GM23338 (cell line): Measurements from ENCODE around the gene NT5DC3. TPM values are rescaled to one million over a fixed set of nuclear protein-coding genes. Genes with fewer than 3 reads are reported as not detected.

Experiments used
- ATAC-seq: fragments of 200-7000 bp; cut with Tn5 transposase; 3 replicates; pipeline ENCODE4 v1.9.1; 2020
- DNase-seq: peaks from one replicate; pipeline ENCODE4 v3.0.0-alpha.2; 2015; ENCODE audit warnings: low spot score
- H2AFZ ChIP-seq: fragments of 200-600 bp; sonication (generic); 2 replicates; pipeline ENCODE4 v1.8.0; 2016; ENCODE audit warnings: antibody characterized with exemption, mild to moderate bottlenecking, moderate library complexity
- H3F3A ChIP-seq: fragments of 200-600 bp; sonication (generic); replicated peaks from 2 replicates; pipeline ENCODE4 v1.8.0; 2017; ENCODE audit warnings: antibody characterized with exemption, mixed run types, low read depth
- H3K27ac ChIP-seq: fragments of 200-600 bp; sonication (generic); 2 replicates; pipeline ENCODE4 v1.6.1; 2016; ENCODE audit warnings: low read depth
- H3K27me3 ChIP-seq: fragments of 200-600 bp; sonication (generic); 2 replicates; pipeline ENCODE4 v1.8.0; 2016; ENCODE audit warnings: mild to moderate bottlenecking, mixed run types, moderate library complexity; ENCODE audit not compliant: insufficient read depth
- H3K36me3 ChIP-seq: fragments of 200-600 bp; sonication (generic); 2 replicates; pipeline ENCODE4 v1.8.0; 2016; ENCODE audit warnings: mild to moderate bottlenecking; ENCODE audit not compliant: insufficient read depth
- H3K4me1 ChIP-seq: fragments of 200-600 bp; sonication (generic); 2 replicates; pipeline ENCODE4 v1.8.0; 2016; ENCODE audit warnings: mild to moderate bottlenecking, moderate library complexity; ENCODE audit not compliant: insufficient read depth
- H3K4me2 ChIP-seq: fragments of 200-600 bp; sonication (generic); 2 replicates; pipeline ENCODE4 v1.7.1; 2017; ENCODE audit warnings: mixed run types
- H3K4me3 ChIP-seq: fragments of 200-600 bp; sonication (generic); 2 replicates; pipeline ENCODE4 v1.6.1; 2016; ENCODE audit warnings: mixed run types
- H3K79me2 ChIP-seq: fragments of 200-600 bp; sonication (generic); replicated peaks from 2 replicates; pipeline ENCODE4 v1.8.0; 2017; ENCODE audit warnings: mild to moderate bottlenecking; ENCODE audit not compliant: insufficient read depth
- H3K9me2 ChIP-seq: fragments of 200-600 bp; sonication (generic); 2 replicates; pipeline ENCODE4 v1.8.0; 2017; ENCODE audit not compliant: insufficient read depth
- H4K20me1 ChIP-seq: fragments of 200-600 bp; sonication (generic); replicated peaks from 2 replicates; pipeline ENCODE4 v1.8.0; 2017; ENCODE audit warnings: mild to moderate bottlenecking; ENCODE audit not compliant: insufficient read depth
- H3K27ac Mint-ChIP-seq: 2 replicates; pipeline ENCODE4 v1.8.0; 2020; ENCODE audit warnings: inconsistent platforms, mild to moderate bottlenecking, moderate library complexity, mixed read lengths
- H3K27me3 Mint-ChIP-seq: 3 replicates; pipeline ENCODE4 v1.8.0; 2022; ENCODE audit warnings: low read depth, mild to moderate bottlenecking, moderate library complexity, mixed read lengths, inconsistent platforms; ENCODE audit not compliant: insufficient read depth, poor library complexity
- H3K36me3 Mint-ChIP-seq: 3 replicates; pipeline ENCODE4 v1.8.0; 2021; ENCODE audit warnings: low read depth, mild to moderate bottlenecking, inconsistent platforms, moderate library complexity, mixed read lengths
- H3K4me1 Mint-ChIP-seq: 3 replicates; pipeline ENCODE4 v1.8.0; 2020; ENCODE audit warnings: mild to moderate bottlenecking, inconsistent platforms, mixed read lengths
- H3K4me3 Mint-ChIP-seq: 3 replicates; pipeline ENCODE4 v1.8.0; 2021; ENCODE audit warnings: moderate library complexity, mild to moderate bottlenecking, inconsistent platforms, mixed read lengths
- H3K9me3 Mint-ChIP-seq: 3 replicates; pipeline ENCODE4 v1.8.0; 2020; ENCODE audit warnings: moderate library complexity, mild to moderate bottlenecking, inconsistent platforms, mixed read lengths
- CREB1 ChIP-seq: fragments of 250-450 bp; sonication (Bioruptor Pico); IDR thresholded peaks from 2 replicates; pipeline ENCODE4 v1.5.0; 2020; ENCODE audit warnings: low read depth, mild to moderate bottlenecking, moderate library complexity
- EZH2 ChIP-seq: fragments of 200-600 bp; sonication (generic); IDR thresholded peaks from one replicate; pipeline ENCODE4 v1.8.0; 2017; ENCODE audit warnings: antibody characterized with exemption, mild to moderate bottlenecking, low read depth; ENCODE audit not compliant: unreplicated experiment
- JUNB ChIP-seq: IDR thresholded peaks from one replicate; pipeline ENCODE4 v1.6.1; 2016; ENCODE audit warnings: antibody characterized with exemption; ENCODE audit not compliant: unreplicated experiment
- NANOG ChIP-seq: IDR thresholded peaks from 2 replicates; pipeline ENCODE4 v1.6.1; 2016; ENCODE audit warnings: antibody characterized with exemption, borderline replicate concordance
- POLR2AphosphoS5 ChIP-seq: IDR thresholded peaks from 2 replicates; pipeline ENCODE4 v1.6.1; 2016; ENCODE audit warnings: antibody characterized with exemption, low read depth
- STAT1 ChIP-seq: IDR thresholded peaks from one replicate; pipeline ENCODE4 v1.6.1; 2016; ENCODE audit warnings: antibody characterized with exemption; ENCODE audit not compliant: unreplicated experiment
- ZNF114 ChIP-seq: fragments of 250-450 bp; sonication (Bioruptor Pico); IDR thresholded peaks from 2 replicates; pipeline ENCODE4 v1.5.0; 2020; ENCODE audit warnings: mild to moderate bottlenecking, moderate library complexity
- ZNF331 ChIP-seq: fragments of 250-450 bp; sonication (Bioruptor Pico); IDR thresholded peaks from 2 replicates; pipeline ENCODE4 v1.5.0; 2020; ENCODE audit warnings: low read depth, mild to moderate bottlenecking, moderate library complexity
- polyA plus RNA-seq: library from polyadenylated mRNA; unstranded; fragments of >200 nt; fragmentation: Nextera tagmentation; extraction: Ambion mirVana; gene quantifications from 2 replicates; pipeline ENCODE4 v1.2.1, GENCODE V29; 2016
- total RNA-seq: library from RNA; depleted of rRNA; stranded (reverse); fragments of >200 nt; shearing (Covaris generic); gene quantifications from 2 replicates; pipeline ENCODE4 v1.2.3, GENCODE V29; 2014
- TF ChIP-seq, protein P1 (sequence below): IDR thresholded peaks from one replicate; pipeline ENCODE4 v1.6.1; 2018; ENCODE audit warnings: antibody characterized with exemption; ENCODE audit not compliant: unreplicated experiment
- TF ChIP-seq, protein P2 (sequence below), 2 experiments: fragments of 200-600 bp in 1 of 2; sonication (generic) in 1 of 2; conservative IDR thresholded peaks; 2 replicates each; pipeline versions ENCODE4 v1.5.1 to v1.6.1; 2016 to 2017; ENCODE audit warnings: antibody characterized with exemption in 2 of 2, low read depth in 2 of 2, mild to moderate bottlenecking in 2 of 2, moderate library complexity in 1 of 2
- TF ChIP-seq, protein P3 (sequence below): fragments of 250-450 bp; sonication (Bioruptor Pico); IDR thresholded peaks from 2 replicates; pipeline ENCODE4 v1.5.0; 2020; ENCODE audit warnings: mild to moderate bottlenecking, moderate library complexity

NT5DC3 gene
- total and polyA plus RNA-seq, 2 experiments from 2014 or later = 2.2 to 12.5 TPM

- no peaks in the 10 kb centered on the region for H3K36me3 ChIP-seq
- Mint-ChIP-seq H3K36me3 (no peaks in the 10 kb centered on the region), H3K27ac (no peak overlapping the region), H3K4me3 (no peak overlapping the region), H3K9me3 (peaks cover 11% of the 10 kb centered on the region), H3K27me3 (peaks cover 3% of the 10 kb centered on the region), H3K4me1 (no peaks in the 10 kb centered on the region)
- no peak for ATAC-seq
- no peak for DNase-seq
- no peaks in the 10 kb centered on the region for H3K9me2 ChIP-seq
- no peaks in the 10 kb centered on the region for H3K79me2 ChIP-seq
- no peak overlapping the region for H3K4me3 ChIP-seq
- no peak overlapping the region for H3K27ac ChIP-seq
- TF ChIP-seq STAT1 = no peak
- no peaks in the 10 kb centered on the region for H3K4me1 ChIP-seq
- H3F3A ChIP-seq = no peaks in the 10 kb centered on the region
- H3K27me3 ChIP-seq = no peaks in the 10 kb centered on the region
- H2AFZ ChIP-seq = no peak overlapping the region
- H4K20me1 ChIP-seq = no peaks in the 10 kb centered on the region
- no peak overlapping the region for H3K4me2 ChIP-seq
Measured at GRCh38 chr12:103731539-103731938, 109.5 kb downstream of the NT5DC3 start.

DNA sequence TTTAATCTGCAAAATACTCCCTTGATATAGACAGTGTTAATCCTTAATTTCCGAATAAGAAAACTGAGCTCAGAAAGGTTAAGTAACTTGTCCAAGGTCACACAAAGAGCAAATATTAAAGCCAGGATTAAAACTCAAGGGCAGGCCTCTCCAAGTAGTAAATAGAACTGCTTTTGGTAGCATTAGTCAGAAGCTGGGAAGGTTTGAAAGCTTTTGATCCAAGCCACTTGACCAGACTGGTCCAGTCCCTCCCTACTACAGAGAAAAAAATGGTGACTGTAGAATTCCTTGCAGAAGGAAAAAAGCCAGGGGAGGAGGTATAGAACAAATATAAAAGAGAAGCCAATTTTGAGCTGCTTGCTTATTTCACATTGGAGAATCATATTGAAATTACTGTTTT is 111.5 kb downstream of the NT5DC3 start:
- no peaks in the 10 kb centered on the region for H3K27me3 ChIP-seq
- H3K9me2 ChIP-seq = no peaks in the 10 kb centered on the region
- no peaks in the 10 kb centered on the region for H3K79me2 ChIP-seq
- no peaks in the 10 kb centered on the region for H4K20me1 ChIP-seq
- no peaks in the 10 kb centered on the region for H3F3A ChIP-seq
- no peaks in the 10 kb centered on the region for H3K4me1 ChIP-seq
- H3K27me3 Mint-ChIP-seq = no peaks in the 10 kb centered on the region
- H3K9me3 Mint-ChIP-seq = peaks cover 11% of the 10 kb centered on the region
- no peaks in the 10 kb centered on the region for H3K36me3 ChIP-seq
- no peak overlapping the region for H3K27ac ChIP-seq
- H3K4me3 Mint-ChIP-seq = no peak overlapping the region
- no peak overlapping the region for H2AFZ ChIP-seq
- ATAC-seq (no peak), DNase-seq (no peak)
- H3K4me3 ChIP-seq = no peak overlapping the region
- no peak overlapping the region for H3K27ac Mint-ChIP-seq
- no peaks in the 10 kb centered on the region for H3K4me1 Mint-ChIP-seq
- no peak overlapping the region for H3K4me2 ChIP-seq
- H3K36me3 Mint-ChIP-seq = no peaks in the 10 kb centered on the region
- TF ChIP-seq ZNF114 (CRISPR knock-in tag) (no peak), ZNF331 (CRISPR knock-in tag) (no peak), EZH2 (no peak), POLR2AphosphoS5 (no peak), CREB1 (CRISPR knock-in tag) (no peak), NANOG (no peak), STAT1 (no peak), JUNB (no peak)
- TF ChIP-seq, protein P1, sequence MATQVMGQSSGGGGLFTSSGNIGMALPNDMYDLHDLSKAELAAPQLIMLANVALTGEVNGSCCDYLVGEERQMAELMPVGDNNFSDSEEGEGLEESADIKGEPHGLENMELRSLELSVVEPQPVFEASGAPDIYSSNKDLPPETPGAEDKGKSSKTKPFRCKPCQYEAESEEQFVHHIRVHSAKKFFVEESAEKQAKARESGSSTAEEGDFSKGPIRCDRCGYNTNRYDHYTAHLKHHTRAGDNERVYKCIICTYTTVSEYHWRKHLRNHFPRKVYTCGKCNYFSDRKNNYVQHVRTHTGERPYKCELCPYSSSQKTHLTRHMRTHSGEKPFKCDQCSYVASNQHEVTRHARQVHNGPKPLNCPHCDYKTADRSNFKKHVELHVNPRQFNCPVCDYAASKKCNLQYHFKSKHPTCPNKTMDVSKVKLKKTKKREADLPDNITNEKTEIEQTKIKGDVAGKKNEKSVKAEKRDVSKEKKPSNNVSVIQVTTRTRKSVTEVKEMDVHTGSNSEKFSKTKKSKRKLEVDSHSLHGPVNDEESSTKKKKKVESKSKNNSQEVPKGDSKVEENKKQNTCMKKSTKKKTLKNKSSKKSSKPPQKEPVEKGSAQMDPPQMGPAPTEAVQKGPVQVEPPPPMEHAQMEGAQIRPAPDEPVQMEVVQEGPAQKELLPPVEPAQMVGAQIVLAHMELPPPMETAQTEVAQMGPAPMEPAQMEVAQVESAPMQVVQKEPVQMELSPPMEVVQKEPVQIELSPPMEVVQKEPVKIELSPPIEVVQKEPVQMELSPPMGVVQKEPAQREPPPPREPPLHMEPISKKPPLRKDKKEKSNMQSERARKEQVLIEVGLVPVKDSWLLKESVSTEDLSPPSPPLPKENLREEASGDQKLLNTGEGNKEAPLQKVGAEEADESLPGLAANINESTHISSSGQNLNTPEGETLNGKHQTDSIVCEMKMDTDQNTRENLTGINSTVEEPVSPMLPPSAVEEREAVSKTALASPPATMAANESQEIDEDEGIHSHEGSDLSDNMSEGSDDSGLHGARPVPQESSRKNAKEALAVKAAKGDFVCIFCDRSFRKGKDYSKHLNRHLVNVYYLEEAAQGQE = no peak
- TF ChIP-seq, protein P2, sequence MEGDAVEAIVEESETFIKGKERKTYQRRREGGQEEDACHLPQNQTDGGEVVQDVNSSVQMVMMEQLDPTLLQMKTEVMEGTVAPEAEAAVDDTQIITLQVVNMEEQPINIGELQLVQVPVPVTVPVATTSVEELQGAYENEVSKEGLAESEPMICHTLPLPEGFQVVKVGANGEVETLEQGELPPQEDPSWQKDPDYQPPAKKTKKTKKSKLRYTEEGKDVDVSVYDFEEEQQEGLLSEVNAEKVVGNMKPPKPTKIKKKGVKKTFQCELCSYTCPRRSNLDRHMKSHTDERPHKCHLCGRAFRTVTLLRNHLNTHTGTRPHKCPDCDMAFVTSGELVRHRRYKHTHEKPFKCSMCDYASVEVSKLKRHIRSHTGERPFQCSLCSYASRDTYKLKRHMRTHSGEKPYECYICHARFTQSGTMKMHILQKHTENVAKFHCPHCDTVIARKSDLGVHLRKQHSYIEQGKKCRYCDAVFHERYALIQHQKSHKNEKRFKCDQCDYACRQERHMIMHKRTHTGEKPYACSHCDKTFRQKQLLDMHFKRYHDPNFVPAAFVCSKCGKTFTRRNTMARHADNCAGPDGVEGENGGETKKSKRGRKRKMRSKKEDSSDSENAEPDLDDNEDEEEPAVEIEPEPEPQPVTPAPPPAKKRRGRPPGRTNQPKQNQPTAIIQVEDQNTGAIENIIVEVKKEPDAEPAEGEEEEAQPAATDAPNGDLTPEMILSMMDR (conservative IDR thresholded peaks at IDR 0.05; ENCODE audit: low read depth in 2 of 2) = no peak
- TF ChIP-seq, protein P3, sequence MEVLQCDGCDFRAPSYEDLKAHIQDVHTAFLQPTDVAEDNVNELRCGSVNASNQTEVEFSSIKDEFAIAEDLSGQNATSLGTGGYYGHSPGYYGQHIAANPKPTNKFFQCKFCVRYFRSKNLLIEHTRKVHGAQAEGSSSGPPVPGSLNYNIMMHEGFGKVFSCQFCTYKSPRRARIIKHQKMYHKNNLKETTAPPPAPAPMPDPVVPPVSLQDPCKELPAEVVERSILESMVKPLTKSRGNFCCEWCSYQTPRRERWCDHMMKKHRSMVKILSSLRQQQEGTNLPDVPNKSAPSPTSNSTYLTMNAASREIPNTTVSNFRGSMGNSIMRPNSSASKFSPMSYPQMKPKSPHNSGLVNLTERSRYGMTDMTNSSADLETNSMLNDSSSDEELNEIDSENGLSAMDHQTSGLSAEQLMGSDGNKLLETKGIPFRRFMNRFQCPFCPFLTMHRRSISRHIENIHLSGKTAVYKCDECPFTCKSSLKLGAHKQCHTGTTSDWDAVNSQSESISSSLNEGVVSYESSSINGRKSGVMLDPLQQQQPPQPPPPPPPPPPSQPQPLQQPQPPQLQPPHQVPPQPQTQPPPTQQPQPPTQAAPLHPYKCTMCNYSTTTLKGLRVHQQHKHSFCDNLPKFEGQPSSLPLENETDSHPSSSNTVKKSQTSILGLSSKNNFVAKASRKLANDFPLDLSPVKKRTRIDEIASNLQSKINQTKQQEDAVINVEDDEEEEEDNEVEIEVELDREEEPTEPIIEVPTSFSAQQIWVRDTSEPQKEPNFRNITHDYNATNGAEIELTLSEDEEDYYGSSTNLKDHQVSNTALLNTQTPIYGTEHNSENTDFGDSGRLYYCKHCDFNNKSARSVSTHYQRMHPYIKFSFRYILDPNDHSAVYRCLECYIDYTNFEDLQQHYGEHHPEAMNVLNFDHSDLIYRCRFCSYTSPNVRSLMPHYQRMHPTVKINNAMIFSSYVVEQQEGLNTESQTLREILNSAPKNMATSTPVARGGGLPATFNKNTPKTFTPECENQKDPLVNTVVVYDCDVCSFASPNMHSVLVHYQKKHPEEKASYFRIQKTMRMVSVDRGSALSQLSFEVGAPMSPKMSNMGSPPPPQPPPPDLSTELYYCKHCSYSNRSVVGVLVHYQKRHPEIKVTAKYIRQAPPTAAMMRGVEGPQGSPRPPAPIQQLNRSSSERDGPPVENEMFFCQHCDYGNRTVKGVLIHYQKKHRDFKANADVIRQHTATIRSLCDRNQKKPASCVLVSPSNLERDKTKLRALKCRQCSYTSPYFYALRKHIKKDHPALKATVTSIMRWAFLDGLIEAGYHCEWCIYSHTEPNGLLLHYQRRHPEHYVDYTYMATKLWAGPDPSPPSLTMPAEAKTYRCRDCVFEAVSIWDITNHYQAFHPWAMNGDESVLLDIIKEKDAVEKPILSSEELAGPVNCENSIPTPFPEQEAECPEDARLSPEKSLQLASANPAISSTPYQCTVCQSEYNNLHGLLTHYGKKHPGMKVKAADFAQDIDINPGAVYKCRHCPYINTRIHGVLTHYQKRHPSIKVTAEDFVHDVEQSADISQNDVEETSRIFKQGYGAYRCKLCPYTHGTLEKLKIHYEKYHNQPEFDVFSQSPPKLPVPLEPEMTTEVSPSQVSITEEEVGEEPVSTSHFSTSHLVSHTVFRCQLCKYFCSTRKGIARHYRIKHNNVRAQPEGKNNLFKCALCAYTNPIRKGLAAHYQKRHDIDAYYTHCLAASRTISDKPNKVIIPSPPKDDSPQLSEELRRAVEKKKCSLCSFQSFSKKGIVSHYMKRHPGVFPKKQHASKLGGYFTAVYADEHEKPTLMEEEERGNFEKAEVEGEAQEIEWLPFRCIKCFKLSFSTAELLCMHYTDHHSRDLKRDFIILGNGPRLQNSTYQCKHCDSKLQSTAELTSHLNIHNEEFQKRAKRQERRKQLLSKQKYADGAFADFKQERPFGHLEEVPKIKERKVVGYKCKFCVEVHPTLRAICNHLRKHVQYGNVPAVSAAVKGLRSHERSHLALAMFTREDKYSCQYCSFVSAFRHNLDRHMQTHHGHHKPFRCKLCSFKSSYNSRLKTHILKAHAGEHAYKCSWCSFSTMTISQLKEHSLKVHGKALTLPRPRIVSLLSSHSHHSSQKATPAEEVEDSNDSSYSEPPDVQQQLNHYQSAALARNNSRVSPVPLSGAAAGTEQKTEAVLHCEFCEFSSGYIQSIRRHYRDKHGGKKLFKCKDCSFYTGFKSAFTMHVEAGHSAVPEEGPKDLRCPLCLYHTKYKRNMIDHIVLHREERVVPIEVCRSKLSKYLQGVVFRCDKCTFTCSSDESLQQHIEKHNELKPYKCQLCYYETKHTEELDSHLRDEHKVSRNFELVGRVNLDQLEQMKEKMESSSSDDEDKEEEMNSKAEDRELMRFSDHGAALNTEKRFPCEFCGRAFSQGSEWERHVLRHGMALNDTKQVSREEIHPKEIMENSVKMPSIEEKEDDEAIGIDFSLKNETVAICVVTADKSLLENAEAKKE (CRISPR knock-in tag) = no peak
